H1 (cell line): ENCODE data around the gene NUDT3. TPM values are rescaled to one million over a fixed set of nuclear protein-coding genes. Genes with fewer than 3 reads are reported as not detected.

Experiments used
- CTCF ChIA-PET: fragments of 300-600 bp; sonication (Branson Sonifier 250); formaldehyde crosslinking; loops from one replicate; lab custom pipeline; 2021; ENCODE audit not compliant: partially characterized antibody; lab: Charles Lee
- POLR2A ChIA-PET: fragments of 300-600 bp; sonication (Branson Sonifier 250); formaldehyde crosslinking; loops from one replicate; lab custom pipeline; 2021; ENCODE audit warnings: inconsistent platforms; ENCODE audit not compliant: partially characterized antibody; lab: Charles Lee
- DNase-seq, 2 experiments: peaks; one replicate each; pipeline versions ENCODE4 v3.0.0 to v3.0.0-alpha.2; 2010 to 2022; ENCODE audit warnings: low spot score in 2 of 2, low read depth in 1 of 2, mixed read lengths in 1 of 2
- FAIRE-seq: peaks from 2 replicates; lab custom pipeline; 2011; peaks lifted over from hg19 to GRCh38; lab: Jason Lieb, UNC
- H2AFZ ChIP-seq: 2 replicates; pipeline ENCODE4 v1.8.1; 2012; ENCODE audit warnings: low read length, inconsistent platforms
- H2AK5ac ChIP-seq: 2 replicates; pipeline ENCODE4 v1.6.1; 2013; ENCODE audit warnings: low read depth, low read length
- H2BK120ac ChIP-seq: replicated peaks from 2 replicates; pipeline ENCODE3; 2013; ENCODE audit warnings: low read depth, low read length, inconsistent platforms
- H2BK12ac ChIP-seq: 2 replicates; pipeline ENCODE4 v1.6.1; 2013; ENCODE audit warnings: low read depth, low read length
- H2BK15ac ChIP-seq: 2 replicates; pipeline ENCODE4 v1.6.1; 2013; ENCODE audit warnings: low read length
- H2BK20ac ChIP-seq: 2 replicates; pipeline ENCODE4 v1.6.1; 2013; ENCODE audit warnings: low read length
- H2BK5ac ChIP-seq: 2 replicates; pipeline ENCODE4 v1.6.1; 2013; ENCODE audit warnings: low read depth, low read length
- H3K14ac ChIP-seq: 2 replicates; pipeline ENCODE4 v1.6.1; 2013; ENCODE audit warnings: inconsistent platforms; ENCODE audit not compliant: insufficient read length
- H3K18ac ChIP-seq: 2 replicates; pipeline ENCODE4 v1.6.1; 2013; ENCODE audit warnings: low read length; ENCODE audit errors: extremely low read depth
- H3K23ac ChIP-seq: 2 replicates; pipeline ENCODE4 v1.6.1; 2013; ENCODE audit warnings: inconsistent platforms; ENCODE audit not compliant: insufficient read length
- H3K23me2 ChIP-seq: 2 replicates; pipeline ENCODE4 v1.6.1; 2013; ENCODE audit warnings: low read depth, low read length
- H3K27ac ChIP-seq: 2 replicates; pipeline ENCODE4 v1.6.1; 2011; ENCODE audit warnings: low read depth, low read length, inconsistent platforms
- H3K27me3 ChIP-seq, 4 experiments: replicated peaks in 1 of 4; 1 replicate in 1 of 4; 2 replicates in 3 of 4; pipeline versions ENCODE4 v1.6.1 to v1.8.1; 2011 to 2013; ENCODE audit warnings: low read length in 3 of 4, mild to moderate bottlenecking in 3 of 4, inconsistent platforms in 2 of 4, mixed read lengths in 2 of 4, moderate library complexity in 1 of 4; ENCODE audit not compliant: control insufficient read depth in 3 of 4, insufficient read depth in 3 of 4; ENCODE audit errors: extremely low read depth in 1 of 4
- H3K36me3 ChIP-seq, 4 experiments: 2 replicates each; pipeline versions ENCODE4 v1.6.1 to v1.8.1; 2011 to 2013; ENCODE audit warnings: mild to moderate bottlenecking in 4 of 4, low read length in 3 of 4, moderate library complexity in 2 of 4, control low read depth in 1 of 4, inconsistent platforms in 1 of 4; ENCODE audit not compliant: insufficient read depth in 4 of 4, control insufficient read depth in 2 of 4
- H3K4ac ChIP-seq: replicated peaks from 2 replicates; pipeline ENCODE3; 2013; ENCODE audit warnings: low read length, low read depth, mixed read lengths, inconsistent platforms; ENCODE audit not compliant: insufficient read length
- H3K4me1 ChIP-seq, 4 experiments: replicated peaks in 1 of 4; 1 replicate in 1 of 4; 2 replicates in 3 of 4; pipeline versions ENCODE4 v1.6.1 to v1.8.1; 2011 to 2013; ENCODE audit warnings: low read length in 3 of 4, inconsistent platforms in 2 of 4, mixed read lengths in 1 of 4; ENCODE audit not compliant: insufficient read depth in 4 of 4, control insufficient read depth in 3 of 4
- H3K4me2 ChIP-seq, 2 experiments: 2 replicates each; pipeline versions ENCODE4 v1.6.1 to v1.8.1; 2011 to 2013; ENCODE audit warnings: low read depth in 2 of 2, low read length in 2 of 2, control low read depth in 1 of 2, inconsistent platforms in 1 of 2, mild to moderate bottlenecking in 1 of 2; ENCODE audit not compliant: insufficient read depth in 1 of 2
- H3K4me3 ChIP-seq, 4 experiments: fragments of 200-600, 300-600 bp in 1 of 4; sonication (generic), shearing (Covaris generic), sonication (Bioruptor Twin) in 1 of 4; 2 replicates each; pipeline versions ENCODE4 v1.5.1 to v1.8.1; 2011 to 2016; ENCODE audit warnings: low read length in 4 of 4, low read depth in 3 of 4, control low read depth in 2 of 4, inconsistent platforms in 2 of 4, mild to moderate bottlenecking in 2 of 4, mixed read lengths in 1 of 4, moderate library complexity in 1 of 4; ENCODE audit not compliant: insufficient read depth in 2 of 4; ENCODE audit errors: extremely low read depth in 1 of 4
- H3K56ac ChIP-seq: replicated peaks from 2 replicates; pipeline ENCODE3; 2013; ENCODE audit warnings: low read depth, mild to moderate bottlenecking, mixed read lengths, low read length, inconsistent platforms; ENCODE audit not compliant: insufficient read length
- H3K79me1 ChIP-seq: 2 replicates; pipeline ENCODE4 v1.6.1; 2013; ENCODE audit warnings: low read depth, low read length, control low read depth
- H3K79me2 ChIP-seq, 2 experiments: 2 replicates each; pipeline versions ENCODE4 v1.6.1 to v1.8.1; 2012 to 2013; ENCODE audit warnings: low read length in 2 of 2, mild to moderate bottlenecking in 2 of 2, inconsistent platforms in 1 of 2; ENCODE audit not compliant: insufficient read depth in 2 of 2, control insufficient read depth in 1 of 2
- H3K9ac ChIP-seq, 4 experiments: replicated peaks in 1 of 4; 1 replicate in 1 of 4; 2 replicates in 3 of 4; pipeline versions ENCODE4 v1.6.1 to v1.8.1; 2011 to 2013; ENCODE audit warnings: low read depth in 3 of 4, low read length in 3 of 4, control low read depth in 2 of 4, mild to moderate bottlenecking in 2 of 4, moderate library complexity in 2 of 4, inconsistent platforms in 1 of 4; ENCODE audit errors: extremely low read depth in 1 of 4
- H3K9me3 ChIP-seq, 2 experiments: 2 replicates each; pipeline versions ENCODE4 v1.6.1 to v1.8.1; 2012 to 2013; ENCODE audit warnings: mild to moderate bottlenecking in 2 of 2, moderate library complexity in 2 of 2, control low read depth in 1 of 2, inconsistent platforms in 1 of 2, low read depth in 1 of 2, low read length in 1 of 2, mixed read lengths in 1 of 2; ENCODE audit not compliant: insufficient read depth in 2 of 2
- H4K20me1 ChIP-seq, 2 experiments: replicated peaks in 1 of 2; 2 replicates each; pipeline versions ENCODE3 to v1.8.1; 2011 to 2013; ENCODE audit warnings: inconsistent platforms in 2 of 2, low read length in 2 of 2, mild to moderate bottlenecking in 1 of 2; ENCODE audit not compliant: insufficient read depth in 2 of 2, control insufficient read depth in 1 of 2
- H4K5ac ChIP-seq: 2 replicates; pipeline ENCODE4 v1.6.1; 2013; ENCODE audit warnings: low read length, low read depth, mixed read lengths, inconsistent platforms; ENCODE audit not compliant: insufficient read length
- H4K8ac ChIP-seq: 2 replicates; pipeline ENCODE4 v1.8.0; 2013; ENCODE audit warnings: mild to moderate bottlenecking, moderate library complexity, low read length, inconsistent platforms; ENCODE audit not compliant: insufficient read depth; ENCODE audit errors: extremely low read depth
- H4K91ac ChIP-seq: replicated peaks from 2 replicates; pipeline ENCODE3; 2013; ENCODE audit warnings: low read length, mixed read lengths, inconsistent platforms; ENCODE audit not compliant: insufficient read length
- CBX8 ChIP-seq: fragments of 300-800, 300-1000 bp; sonication (generic); IDR thresholded peaks from 2 replicates; pipeline ENCODE4 v1.7.1; 2016; ENCODE audit warnings: low read depth, low read length, borderline replicate concordance
- CHD2 ChIP-seq: IDR thresholded peaks from 2 replicates; pipeline ENCODE4 v1.6.1; 2012; ENCODE audit warnings: low read length, improper control_type of control experiment
- EZH2 ChIP-seq: fragments of 200-600 bp; sonication (generic); IDR thresholded peaks from 2 replicates; pipeline ENCODE4 v1.7.1; 2012; ENCODE audit warnings: low read depth, mild to moderate bottlenecking, moderate library complexity, low read length, inconsistent platforms; ENCODE audit not compliant: severe bottlenecking
- HDAC2 ChIP-seq, 2 experiments: fragments of 300-600 bp in 1 of 2; sonication (generic) in 1 of 2; IDR thresholded peaks; 2 replicates each; pipeline ENCODE4 v1.6.1; 2011 to 2012; ENCODE audit warnings: low read depth in 2 of 2, low read length in 2 of 2, mild to moderate bottlenecking in 2 of 2, moderate library complexity in 2 of 2, borderline replicate concordance in 1 of 2, inconsistent platforms in 1 of 2
- RBBP5 ChIP-seq: IDR thresholded peaks from 2 replicates; pipeline ENCODE4 v1.7.1; 2012; ENCODE audit warnings: low read depth, mild to moderate bottlenecking, inconsistent platforms, low read length, moderate library complexity, borderline replicate concordance
- RNF2 ChIP-seq: fragments of 200-900, 300-1000 bp; sonication (generic); IDR thresholded peaks from 2 replicates; pipeline ENCODE4 v1.7.1; 2016; ENCODE audit warnings: borderline replicate concordance, low read depth, mild to moderate bottlenecking, antibody characterized with exemption, low read length; ENCODE audit not compliant: poor library complexity, severe bottlenecking; ENCODE audit errors: missing control alignments
- WGBS, 2 experiments: shearing (Covaris generic) in 1 of 2; methylation state at CpG; one replicate each; pipeline versions ENCODE4 v1.1.6 to v1.1.7; 2013 to 2015; ENCODE audit warnings: low lambda C conversion rate in 2 of 2, mixed read lengths in 2 of 2, inconsistent platforms in 1 of 2, low coverage in 1 of 2, missing lambda C conversion rate in 1 of 2; ENCODE audit not compliant: insufficient replicate concordance in 2 of 2, insufficient coverage in 1 of 2, insufficient read length in 1 of 2; ENCODE audit errors: extremely low coverage in 1 of 2, missing lambda C conversion rate in 1 of 2; 5-methylcytosine and 5-hydroxymethylcytosine counted together
- polyA plus RNA-seq, 7 experiments: library from polyadenylated mRNA; depleted of rRNA in 3 of 7; stranded (reverse) in 5 of 7; unstranded in 2 of 7; fragments of >200 nt in 5 of 7; fragments of 200-250 nt in 2 of 7; gene quantifications; 1 replicate in 5 of 7; 2 replicates in 1 of 7; 4 replicates in 1 of 7; pipeline versions ENCODE4 v1.2.1 to v1.2.3, GENCODE V29; 2011 to 2013; ENCODE audit warnings: missing spikeins in 2 of 7, mixed read lengths in 2 of 7
- total RNA-seq: library from RNA; stranded (reverse); fragmentation: NEBNext Ultra II Directional; extraction: Animal tissue kit (Norgen Biotek cat#: 25700); gene quantifications from 2 replicates; pipeline ENCODE4 v1.2.1, GENCODE V29; 2021
- TF ChIP-seq, protein P1 (sequence below), 3 experiments: IDR thresholded peaks; 1 replicate in 2 of 3; 2 replicates in 1 of 3; pipeline versions ENCODE4 v1.5.1 to v1.6.1; 2011; ENCODE audit warnings: low read length in 3 of 3, mild to moderate bottlenecking in 3 of 3, inconsistent platforms in 2 of 3, low read depth in 1 of 3, moderate library complexity in 1 of 3; ENCODE audit not compliant: insufficient read depth in 1 of 3; ENCODE audit errors: control extremely low read depth in 1 of 3

The NUDT3 gene
- total and polyA plus RNA-seq, 2 of the 8 experiments (the other 6 are each of a cell fraction or from before 2014, with no cell fraction given) = 14.1 to 36.9 TPM

DNA sequence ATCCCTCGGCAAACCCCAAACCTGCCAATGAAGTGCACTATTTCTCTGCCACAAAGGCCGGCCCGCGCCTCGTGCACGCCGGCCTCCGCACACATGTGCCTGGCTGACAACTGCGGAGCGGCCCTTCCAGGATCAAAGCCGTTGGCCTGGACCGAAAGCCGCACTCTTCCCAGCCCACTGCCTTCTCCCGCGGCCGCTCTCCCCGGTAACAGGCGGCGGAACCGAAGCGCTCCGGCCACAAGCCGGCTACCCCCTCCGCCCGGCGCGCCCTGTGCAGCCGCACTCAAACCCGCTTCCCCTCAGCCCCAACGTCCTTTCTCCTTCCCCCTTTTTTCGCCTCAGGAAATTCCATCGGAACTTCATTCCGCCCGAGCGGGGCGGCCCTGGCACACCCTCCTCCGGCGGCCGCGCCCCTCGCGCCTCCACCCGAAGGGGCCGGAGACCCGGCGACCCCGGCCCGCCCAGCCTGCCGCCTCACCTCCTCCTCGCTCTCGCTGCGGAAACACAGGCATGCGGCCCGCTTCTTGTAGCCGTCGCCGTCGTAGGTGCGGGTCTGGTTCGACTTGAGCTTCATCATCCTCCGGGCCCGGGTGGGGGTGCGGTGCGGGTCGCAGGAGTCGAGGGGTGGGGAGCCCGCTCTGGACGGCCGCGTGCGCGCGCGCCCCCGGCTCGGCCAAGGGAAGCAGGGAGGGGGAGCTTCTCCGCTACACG lies 528 bp downstream of the NUDT3 start:
- Histone ChIP-seq H3K79me2 (peaks cover 12 to 47% of the 10 kb centered on the region in 2 experiments), H3K9me3 (peaks cover 4 to 7% of the 10 kb centered on the region in 2 experiments; a peak in 1 of 4 replicates), H4K5ac (peak overlapping the region; percentile 90), H2BK12ac (no peak overlapping the region), H4K91ac (peak overlapping the region; percentile 96), H3K79me1 (0 out of 2 replicates have a peak, but pooled peaks cover 3% of the 10 kb centered on the region), H4K8ac (peak overlapping the region; percentile 94), H2AFZ (no peak overlapping the region; the same call in 1 of the 2 replicates), H3K9ac (peak overlapping the region; percentile 59 to 91 (median 80)), H3K27ac (peak overlapping the region; percentile 66), H3K4ac (no peak overlapping the region), H3K14ac (no peak overlapping the region), H3K56ac (peak overlapping the region; percentile 86), H2BK120ac (peak overlapping the region; percentile 64), H2BK20ac (no peak overlapping the region), H3K18ac (peak overlapping the region; percentile 99), H3K23me2 (peaks cover 5% of the 10 kb centered on the region; the same call in 1 of the 2 replicates), H4K20me1 (peaks cover 0 to 3% of the 10 kb centered on the region in 2 experiments), H3K27me3 (no peaks in the 10 kb centered on the region), H3K36me3 (no peaks in the 10 kb centered on the region), H3K4me3 (peak overlapping the region; percentile 78 to 99 (median 83)), H3K4me1 (peaks cover 0 to 4% (median 0%) of the 10 kb centered on the region in 4 experiments; a peak in 2 of 7 replicates), H2AK5ac (no peak overlapping the region), H2BK15ac (no peak overlapping the region), H3K23ac (no peak overlapping the region), H3K4me2 (peak overlapping the region; percentile 83 to 85), H2BK5ac (peak overlapping the region; percentile 60; the same call in 1 of the 2 replicates)
- DNase-seq (peak in 1 of 2 experiments; percentile 84), FAIRE-seq (no peak)
- ChIA-PET POLR2A (interaction anchor here (0.6 to 9.4 kb wide), 13 partner anchors 9 to 400 kb away, joined by 3 to 108 read pairs (median 3); partner anchors contain the start of genes BLTP3A, HMGA1 and SMIM29), CTCF (interaction anchor here (1.0 to 1.3 kb wide), 3 partner anchors 12 to 142 kb away, joined by 3 to 6 read pairs (median 3); no protein-coding TSS in a partner anchor)
- WGBS, 2 experiments = 1% methylated on average over 54 of the region's 78 CpGs; no CpG with 5 or more reads in 1 of the 2 experiments
- TF ChIP-seq RNF2 (no peak), EZH2 (no peak), RBBP5 (no peak), CBX8 (no peak), HDAC2 (IDR thresholded peaks at IDR 0.05; ENCODE audit: borderline replicate concordance in 1 of 2, low read depth in 2 of 2, low read length in 2 of 2) (peak in 1 of 2 experiments; percentile 76; a peak in 1 of 4 replicates), CHD2 (no peak)
- TF ChIP-seq, protein P1, sequence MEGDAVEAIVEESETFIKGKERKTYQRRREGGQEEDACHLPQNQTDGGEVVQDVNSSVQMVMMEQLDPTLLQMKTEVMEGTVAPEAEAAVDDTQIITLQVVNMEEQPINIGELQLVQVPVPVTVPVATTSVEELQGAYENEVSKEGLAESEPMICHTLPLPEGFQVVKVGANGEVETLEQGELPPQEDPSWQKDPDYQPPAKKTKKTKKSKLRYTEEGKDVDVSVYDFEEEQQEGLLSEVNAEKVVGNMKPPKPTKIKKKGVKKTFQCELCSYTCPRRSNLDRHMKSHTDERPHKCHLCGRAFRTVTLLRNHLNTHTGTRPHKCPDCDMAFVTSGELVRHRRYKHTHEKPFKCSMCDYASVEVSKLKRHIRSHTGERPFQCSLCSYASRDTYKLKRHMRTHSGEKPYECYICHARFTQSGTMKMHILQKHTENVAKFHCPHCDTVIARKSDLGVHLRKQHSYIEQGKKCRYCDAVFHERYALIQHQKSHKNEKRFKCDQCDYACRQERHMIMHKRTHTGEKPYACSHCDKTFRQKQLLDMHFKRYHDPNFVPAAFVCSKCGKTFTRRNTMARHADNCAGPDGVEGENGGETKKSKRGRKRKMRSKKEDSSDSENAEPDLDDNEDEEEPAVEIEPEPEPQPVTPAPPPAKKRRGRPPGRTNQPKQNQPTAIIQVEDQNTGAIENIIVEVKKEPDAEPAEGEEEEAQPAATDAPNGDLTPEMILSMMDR (IDR thresholded peaks at IDR 0.05; ENCODE audit: control extremely low read depth in 1 of 3, insufficient read depth in 1 of 3, low read depth in 1 of 3, low read length in 3 of 3) = no peak
